Caco-2 (cell line): ENCODE data around the gene SPG7. TPM values are rescaled to one million over a fixed set of nuclear protein-coding genes. Genes with fewer than 3 reads are reported as not detected.

Experiments
- BruUV-seq: library from RNA; stranded (reverse); fragments of 400-500 nt; replicated peaks from 2 replicates; lab custom pipeline; 2021; lab: Mats Ljungman, UMichigan
- CTCF ChIA-PET: fragments of 300-600 bp; sonication (Branson Sonifier 250); formaldehyde crosslinking; loops from one replicate; lab custom pipeline; 2022; ENCODE audit warnings: antibody characterized with exemption; lab: Charles Lee
- POLR2A ChIA-PET: fragments of 300-600 bp; sonication (Branson Sonifier 250); formaldehyde crosslinking; loops from one replicate; lab custom pipeline; 2022; ENCODE audit warnings: antibody characterized with exemption; lab: Charles Lee
- DNase-seq, 2 experiments: peaks; one replicate each; pipeline versions ENCODE4 v3.0.0 to v3.0.0-alpha.2; 2020 to 2022
- H3K27me3 ChIP-seq: replicated peaks from 2 replicates; pipeline ENCODE4 v1.6.0; 2011; ENCODE audit warnings: low read length; ENCODE audit not compliant: control insufficient read depth, insufficient read depth
- H3K36me3 ChIP-seq: 2 replicates; pipeline ENCODE4 v1.5.1; 2011; ENCODE audit warnings: low read length; ENCODE audit not compliant: control insufficient read depth, insufficient read depth
- H3K4me1 ChIP-seq: fragments of 250-450 bp; sonication (Bioruptor Pico); 2 replicates; pipeline ENCODE4 v1.5.1; 2020; ENCODE audit warnings: mild to moderate bottlenecking
- H3K4me3 ChIP-seq: 2 replicates; pipeline ENCODE4 v1.5.1; 2011; ENCODE audit warnings: low read depth, mild to moderate bottlenecking, control low read depth, low read length
- H3K9me3 ChIP-seq: fragments of 250-450 bp; sonication (Bioruptor Pico); 2 replicates; pipeline ENCODE4 v1.5.1; 2020; ENCODE audit warnings: mild to moderate bottlenecking, moderate library complexity
- H3K27ac Mint-ChIP-seq: one replicate; pipeline ENCODE4 v1.8.0; 2022; ENCODE audit warnings: mixed read lengths; ENCODE audit not compliant: unreplicated experiment
- H3K27me3 Mint-ChIP-seq: one replicate; pipeline ENCODE4 v1.8.0; 2022; ENCODE audit warnings: mixed read lengths; ENCODE audit not compliant: insufficient read depth, unreplicated experiment
- H3K36me3 Mint-ChIP-seq: one replicate; pipeline ENCODE4 v1.8.0; 2022; ENCODE audit warnings: mild to moderate bottlenecking, mixed read lengths; ENCODE audit not compliant: insufficient read depth, unreplicated experiment
- H3K4me1 Mint-ChIP-seq: one replicate; pipeline ENCODE4 v1.8.0; 2022; ENCODE audit warnings: low read depth, mixed read lengths; ENCODE audit not compliant: unreplicated experiment
- H3K4me3 Mint-ChIP-seq: one replicate; pipeline ENCODE4 v1.8.0; 2022; ENCODE audit warnings: mild to moderate bottlenecking, moderate library complexity, mixed read lengths; ENCODE audit not compliant: unreplicated experiment
- H3K9me3 Mint-ChIP-seq: one replicate; pipeline ENCODE4 v1.8.0; 2022; ENCODE audit warnings: mixed read lengths; ENCODE audit not compliant: unreplicated experiment
- intact Hi-C: fragments of 100-400 bp; cut with micrococcal nuclease; formaldehyde crosslinking; loops from one replicate; pipeline ENCODE4 v1.10.0; 2022; ENCODE audit not compliant: unreplicated experiment
- total RNA-seq: library from RNA; stranded (reverse); gene quantifications from 2 replicates; pipeline ENCODE4 v1.2.3, GENCODE V29; 2022
- TF ChIP-seq, protein P1 (sequence below), 2 experiments: fragments of 200-600 bp in 1 of 2; IDR thresholded peaks; 1 replicate in 1 of 2; 2 replicates in 1 of 2; pipeline versions ENCODE4 v1.5.1 to v1.8.0; 2011 to 2022; ENCODE audit warnings: antibody characterized with exemption in 1 of 2, control low read depth in 1 of 2, inconsistent platforms in 1 of 2, low read depth in 1 of 2, low read length in 1 of 2, mild to moderate bottlenecking in 1 of 2, moderate library complexity in 1 of 2; ENCODE audit not compliant: insufficient read depth in 1 of 2, severe bottlenecking in 1 of 2, unreplicated experiment in 1 of 2

Gene SPG7
- total RNA-seq, 1 experiment from 2014 or later, result 159 TPM

DNA sequence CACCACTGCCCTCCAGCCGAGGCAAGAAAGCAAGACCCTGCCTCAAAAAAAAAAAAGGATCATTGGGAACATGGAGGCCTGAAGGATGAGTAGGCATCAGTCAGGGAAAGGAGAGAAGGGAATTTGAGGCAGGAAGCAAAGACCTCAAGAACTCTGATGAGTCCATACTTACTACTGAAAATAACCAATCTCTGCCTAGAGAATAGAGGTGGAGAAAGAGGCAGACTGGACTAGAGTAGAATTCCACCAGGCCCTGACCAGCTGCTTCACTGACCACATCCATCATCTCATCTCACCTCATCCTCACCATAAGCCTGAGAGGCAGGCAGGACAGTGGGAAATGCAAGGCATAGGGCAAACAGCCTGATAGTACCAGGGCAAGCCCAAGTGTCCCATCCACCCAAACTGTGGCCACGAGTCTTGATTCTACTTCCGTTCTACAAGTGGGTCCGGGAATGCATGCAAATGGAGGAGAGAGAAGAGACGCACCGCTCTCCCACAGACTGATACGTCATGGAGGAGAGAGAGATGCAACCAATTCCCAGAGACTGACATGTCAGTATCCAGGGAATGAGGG, 35.0 kb upstream of the SPG7 start:
- peaks cover 76% of the 10 kb centered on the region for H3K36me3 Mint-ChIP-seq
- no peak overlapping the region for H3K4me3 ChIP-seq
- no peaks in the 10 kb centered on the region for H3K9me3 Mint-ChIP-seq

DNA sequence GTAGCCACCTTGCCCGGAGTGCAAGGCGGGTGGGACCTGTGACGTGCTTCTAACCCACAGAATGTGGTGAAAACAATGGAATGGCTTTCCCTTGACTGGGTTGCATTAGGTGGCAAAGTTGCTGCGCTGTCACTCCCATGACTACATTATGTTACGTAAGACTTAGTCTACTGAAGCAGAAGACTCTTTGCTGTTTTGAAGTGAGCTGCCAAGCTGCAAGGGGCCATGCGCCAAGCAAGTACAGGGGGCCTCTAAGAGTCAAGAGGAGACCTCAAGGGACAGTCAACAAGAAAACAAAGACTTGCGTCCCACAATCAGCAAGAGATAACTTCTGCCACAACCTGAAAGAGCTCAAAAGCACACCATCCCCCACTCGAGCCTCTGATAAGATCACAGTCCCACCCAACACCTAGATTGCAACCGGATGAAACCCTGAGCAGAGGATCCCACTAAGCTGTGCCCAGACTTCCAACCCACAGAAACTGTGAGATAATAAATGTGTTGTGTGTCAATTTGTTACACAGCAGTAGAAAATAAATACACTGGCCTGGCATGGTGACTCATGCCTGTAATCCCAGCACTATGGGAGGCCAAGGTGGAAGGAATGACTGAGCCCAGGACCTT, 34.3 kb upstream of the SPG7 start:
- peaks cover 56% of the 10 kb centered on the region for H3K4me1 ChIP-seq
- Mint-ChIP-seq H3K36me3 (peaks cover 76% of the 10 kb centered on the region), H3K4me3 (no peak overlapping the region), H3K9me3 (no peaks in the 10 kb centered on the region), H3K27ac (peak overlapping the region; percentile 53), H3K27me3 (no peaks in the 10 kb centered on the region), H3K4me1 (peaks cover 55% of the 10 kb centered on the region)
- no peak for DNase-seq
- H3K36me3 ChIP-seq, result no peaks in the 10 kb centered on the region
- POLR2A ChIA-PET, result no interaction called here
- intact Hi-C loops, result no loop called here
- BruUV-seq, result no TSS peak
- CTCF ChIA-PET, result interaction anchor here (1.1 kb wide), 1 partner anchor 89 kb away, joined by 3 read pairs; no protein-coding TSS in a partner anchor
- H3K9me3 ChIP-seq, result no peaks in the 10 kb centered on the region
- TF ChIP-seq, protein P1, sequence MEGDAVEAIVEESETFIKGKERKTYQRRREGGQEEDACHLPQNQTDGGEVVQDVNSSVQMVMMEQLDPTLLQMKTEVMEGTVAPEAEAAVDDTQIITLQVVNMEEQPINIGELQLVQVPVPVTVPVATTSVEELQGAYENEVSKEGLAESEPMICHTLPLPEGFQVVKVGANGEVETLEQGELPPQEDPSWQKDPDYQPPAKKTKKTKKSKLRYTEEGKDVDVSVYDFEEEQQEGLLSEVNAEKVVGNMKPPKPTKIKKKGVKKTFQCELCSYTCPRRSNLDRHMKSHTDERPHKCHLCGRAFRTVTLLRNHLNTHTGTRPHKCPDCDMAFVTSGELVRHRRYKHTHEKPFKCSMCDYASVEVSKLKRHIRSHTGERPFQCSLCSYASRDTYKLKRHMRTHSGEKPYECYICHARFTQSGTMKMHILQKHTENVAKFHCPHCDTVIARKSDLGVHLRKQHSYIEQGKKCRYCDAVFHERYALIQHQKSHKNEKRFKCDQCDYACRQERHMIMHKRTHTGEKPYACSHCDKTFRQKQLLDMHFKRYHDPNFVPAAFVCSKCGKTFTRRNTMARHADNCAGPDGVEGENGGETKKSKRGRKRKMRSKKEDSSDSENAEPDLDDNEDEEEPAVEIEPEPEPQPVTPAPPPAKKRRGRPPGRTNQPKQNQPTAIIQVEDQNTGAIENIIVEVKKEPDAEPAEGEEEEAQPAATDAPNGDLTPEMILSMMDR (IDR thresholded peaks at IDR 0.05; ENCODE audit: insufficient read depth in 1 of 2, low read depth in 1 of 2, low read length in 1 of 2, severe bottlenecking in 1 of 2, unreplicated experiment in 1 of 2), result no peak
- no peak overlapping the region for H3K4me3 ChIP-seq
- no peaks in the 10 kb centered on the region for H3K27me3 ChIP-seq

More for the DNA sequence above, 35.0 kb upstream of the SPG7 start:
- H3K4me3 Mint-ChIP-seq, result no peak overlapping the region
- no peaks in the 10 kb centered on the region; the same call in 1 of the 2 replicates for H3K36me3 ChIP-seq
- DNase-seq, result no peak
- TF ChIP-seq, protein P1 (IDR thresholded peaks at IDR 0.05; ENCODE audit: insufficient read depth in 1 of 2, low read depth in 1 of 2, low read length in 1 of 2, severe bottlenecking in 1 of 2, unreplicated experiment in 1 of 2), result no peak
- peak overlapping the region; percentile 64 for H3K27ac Mint-ChIP-seq
- no peaks in the 10 kb centered on the region for H3K27me3 ChIP-seq
- ChIA-PET POLR2A (interaction anchor here (1.4 kb wide), 1 partner anchor 16 kb away, joined by 3 read pairs; no protein-coding TSS in a partner anchor), CTCF (interaction anchor here (0.7 kb wide), 1 partner anchor 15 kb away, joined by 4 read pairs; no protein-coding TSS in a partner anchor)
- BruUV-seq, result no TSS peak
- H3K4me1 ChIP-seq, result peaks cover 49% of the 10 kb centered on the region
- H3K9me3 ChIP-seq, result no peaks in the 10 kb centered on the region
- no peaks in the 10 kb centered on the region for H3K27me3 Mint-ChIP-seq
- intact Hi-C loops, result no loop called here
- peaks cover 49% of the 10 kb centered on the region for H3K4me1 Mint-ChIP-seq

DNA sequence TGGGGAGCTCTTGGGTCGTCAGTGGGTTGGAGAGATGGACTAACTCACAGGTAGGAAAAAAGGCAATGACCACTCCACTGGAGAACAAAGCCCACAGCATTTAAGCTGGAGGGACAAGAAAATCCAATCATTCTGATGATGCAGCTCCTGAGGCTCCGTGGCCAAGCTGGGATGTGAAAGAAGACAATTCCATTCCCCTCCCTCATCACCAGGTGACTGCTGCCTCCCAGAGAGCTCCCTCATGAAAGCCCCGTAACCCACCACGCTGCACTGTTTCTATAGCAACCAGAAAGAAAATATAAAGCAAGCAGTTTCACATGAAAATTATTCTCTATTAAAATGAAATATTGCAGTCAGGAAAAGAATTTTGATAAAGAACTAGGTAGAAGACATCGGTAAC, 33.1 kb upstream of the SPG7 start:
- Histone ChIP-seq H3K36me3 (no peaks in the 10 kb centered on the region), H3K4me3 (no peak overlapping the region), H3K27me3 (no peaks in the 10 kb centered on the region), H3K4me1 (peaks cover 64% of the 10 kb centered on the region), H3K9me3 (no peaks in the 10 kb centered on the region)
- DNase-seq, result no peak
- ChIA-PET CTCF (no interaction called here), POLR2A (interaction anchor here (0.7 to 0.8 kb wide), 2 partner anchors 14 to 56 kb away, joined by 3 to 5 read pairs; no protein-coding TSS in a partner anchor)
- Mint-ChIP-seq H3K27ac (peak overlapping the region; percentile 53), H3K4me1 (peaks cover 60% of the 10 kb centered on the region), H3K27me3 (no peaks in the 10 kb centered on the region), H3K9me3 (no peaks in the 10 kb centered on the region), H3K4me3 (no peak overlapping the region), H3K36me3 (peaks cover 73% of the 10 kb centered on the region)
- TF ChIP-seq, protein P1 (IDR thresholded peaks at IDR 0.05; ENCODE audit: insufficient read depth in 1 of 2, low read depth in 1 of 2, low read length in 1 of 2, severe bottlenecking in 1 of 2, unreplicated experiment in 1 of 2), result no peak
- TSS peak; percentile 2 for BruUV-seq
- intact Hi-C loops, result loop anchor here (5.0 kb wide), 1 partner anchor 68 kb away; no protein-coding TSS in a partner anchor
